Inflammatory macrophage treated with lipopolysaccharide for 1 hour (primary cell): ENCODE data around the gene FAM124A.
"Not testable (repeated sequence)": the region's sequence is repeated elsewhere in the genome, so short reads cannot be mapped to it uniquely, and the experiment has no call there.

Source experiments
- DNase-seq, 2 donors: peaks; one replicate each; pipeline ENCODE4 v3.0.0-alpha.2; 2020 to 2022

FAM124A gene

GRCh38 chr13:51271528-51272085 is 49.4 kb downstream of the FAM124A start:
- peak; percentile 32 to 51 for DNase-seq

- no peak for DNase-seq
Observed at GRCh38 chr13:51275101-51275500, 52.9 kb downstream of the FAM124A start.

- peak; percentile 66 to 90 for DNase-seq
Observed at GRCh38 chr13:51276636-51277035, 54.4 kb downstream of the FAM124A start.

- DNase-seq: no peak
Observed at GRCh38 chr13:51277928-51278327, 55.7 kb downstream of the FAM124A start.

- no peak for DNase-seq
Observed at GRCh38 chr13:51278426-51279130, 56.4 kb downstream of the FAM124A start.

- no peak for DNase-seq
Observed at GRCh38 chr13:51280379-51280940, 58.3 kb downstream of the FAM124A start.

GRCh38 chr13:51282322-51282721 is 60.1 kb downstream of the FAM124A start:
- DNase-seq: no peak

- not testable (repeated sequence) for DNase-seq
Observed at GRCh38 chr13:51282923-51283322, 60.7 kb downstream of the FAM124A start.

GRCh38 chr13:51283371-51283770 is 61.2 kb downstream of the FAM124A start:
- no peak for DNase-seq

- DNase-seq: no peak
Observed at GRCh38 chr13:51284339-51284738, 62.1 kb downstream of the FAM124A start.

GRCh38 chr13:51286135-51287002 is 64.2 kb downstream of the FAM124A start:
- peak; percentile 61 to 96 for DNase-seq

GRCh38 chr13:51287758-51288157 is 65.6 kb downstream of the FAM124A start:
- no peak for DNase-seq

GRCh38 chr13:51288254-51288653 is 66.1 kb downstream of the FAM124A start:
- DNase-seq: not testable (repeated sequence)

- DNase-seq: no peak
Observed at GRCh38 chr13:51291341-51291740, 69.1 kb downstream of the FAM124A start.

GRCh38 chr13:51292000-51292565 is 69.9 kb downstream of the FAM124A start:
- no peak for DNase-seq

- DNase-seq: no peak
Observed at GRCh38 chr13:51297556-51297955, 75.4 kb downstream of the FAM124A start.

GRCh38 chr13:51298812-51299211 is 76.6 kb downstream of the FAM124A start:
- DNase-seq: no peak

- DNase-seq: no peak
Observed at GRCh38 chr13:51303063-51303552, 80.9 kb downstream of the FAM124A start.

GRCh38 chr13:51303882-51304281 is 81.7 kb downstream of the FAM124A start:
- no peak for DNase-seq

- DNase-seq: peak in 1 of 2 donors; percentile 32
Observed at GRCh38 chr13:51305271-51305967, 83.2 kb downstream of the FAM124A start.

GRCh38 chr13:51308781-51309180 is 86.6 kb downstream of the FAM124A start:
- DNase-seq: no peak

- DNase-seq: no peak
Observed at GRCh38 chr13:51311231-51311630, 89.0 kb downstream of the FAM124A start.
